22Rv1 (cell line): Measurements from ENCODE around the gene PEX1.

Source experiments
- CTCF ChIP-seq: fragments of 450-650 bp; IDR thresholded peaks from 2 replicates; pipeline ENCODE4 v1.5.1; 2017; ENCODE audit warnings: mild to moderate bottlenecking
- ZFX ChIP-seq: fragments of 450-650 bp; IDR thresholded peaks from 2 replicates; pipeline ENCODE4 v1.6.1; 2017; ENCODE audit warnings: antibody characterized with exemption, borderline replicate concordance

- TF ChIP-seq CTCF: no peak
- no peak for TF ChIP-seq ZFX
Observed at GRCh38 chr7:92460510-92460909, 67.8 kb downstream of the PEX1 start.
